NT2/D1 (cell line): Measurements from ENCODE around the gene LDLRAD4.

ENCODE experiments used
- DNase-seq: peaks from one replicate; pipeline ENCODE4 v3.0.0-alpha.2; 2011; ENCODE audit warnings: low read depth, low spot score
- H3K27me3 ChIP-seq: 2 replicates; pipeline ENCODE4 v1.6.0; 2011; ENCODE audit warnings: mild to moderate bottlenecking; ENCODE audit not compliant: insufficient read length, insufficient read depth
- H3K36me3 ChIP-seq: 2 replicates; pipeline ENCODE4 v1.6.1; 2011; ENCODE audit warnings: mild to moderate bottlenecking, low read length, mixed read lengths; ENCODE audit not compliant: insufficient read depth, insufficient read length
- H3K4me1 ChIP-seq: 2 replicates; pipeline ENCODE4 v1.5.1; 2011; ENCODE audit not compliant: insufficient read depth, insufficient read length
- H3K4me3 ChIP-seq: 2 replicates; pipeline ENCODE4 v1.5.1; 2011; ENCODE audit warnings: low read depth; ENCODE audit not compliant: insufficient read length
- H3K9ac ChIP-seq: 2 replicates; pipeline ENCODE4 v1.6.0; 2011; ENCODE audit warnings: low read depth; ENCODE audit not compliant: insufficient read length
- H3K9me3 ChIP-seq: 2 replicates; pipeline ENCODE4 v1.5.1; 2011; ENCODE audit warnings: mild to moderate bottlenecking, low read length; ENCODE audit not compliant: insufficient read depth
- SUZ12 ChIP-seq: IDR thresholded peaks from 2 replicates; pipeline ENCODE4 v1.6.1; 2011; ENCODE audit not compliant: insufficient read length, insufficient read depth; ENCODE audit errors: extremely low read depth
- YY1 ChIP-seq: IDR thresholded peaks from 2 replicates; pipeline ENCODE4 v1.6.1; 2011; ENCODE audit not compliant: insufficient read length, insufficient read depth
- ZNF274 ChIP-seq: IDR thresholded peaks from 2 replicates; pipeline ENCODE4 v1.6.1; 2011; ENCODE audit warnings: mild to moderate bottlenecking, low read depth, low read length

Gene LDLRAD4

DNA sequence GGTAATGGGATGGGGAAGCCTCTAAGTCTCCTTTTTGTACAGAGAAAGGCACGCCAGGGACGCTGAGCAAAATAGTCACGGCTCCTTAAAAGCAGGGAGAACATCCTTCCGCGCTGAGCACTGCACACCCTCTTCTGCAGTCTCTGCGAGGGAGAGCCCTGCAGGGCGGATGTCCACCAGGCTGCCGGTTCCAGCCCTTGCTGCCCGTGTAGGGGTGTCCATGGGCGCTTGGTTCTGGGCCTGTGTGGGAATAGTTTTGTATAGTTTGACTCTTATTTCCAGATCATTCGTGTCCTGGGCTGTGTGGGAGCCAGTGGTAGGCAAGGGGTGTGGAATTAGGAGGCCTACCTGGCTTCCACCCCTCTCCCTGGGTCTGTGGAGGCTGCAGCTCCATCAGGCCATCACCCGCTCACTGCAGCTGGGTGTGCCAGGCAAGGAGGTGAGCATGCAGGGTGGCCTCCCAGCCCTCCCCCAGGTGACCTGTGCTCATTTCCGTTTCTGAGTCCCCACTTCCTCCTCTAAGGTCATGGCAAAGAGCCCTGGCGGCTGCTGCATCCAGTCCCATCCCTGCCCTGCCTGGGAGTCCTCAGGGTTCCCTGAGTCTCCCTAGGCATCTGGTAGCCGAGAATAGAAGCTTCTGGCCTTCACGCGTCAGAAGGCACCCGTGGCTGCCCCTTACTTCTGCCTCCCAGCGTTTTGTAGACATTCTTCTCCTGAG is 202.6 kb downstream of the LDLRAD4 start:
- Histone ChIP-seq H3K27me3 (no peaks in the 10 kb centered on the region), H3K9ac (no peak overlapping the region), H3K36me3 (no peaks in the 10 kb centered on the region), H3K9me3 (no peaks in the 10 kb centered on the region), H3K4me1 (peaks cover 6% of the 10 kb centered on the region), H3K4me3 (no peak overlapping the region)
- TF ChIP-seq YY1 (no peak), ZNF274 (no peak), SUZ12 (no peak)
- DNase-seq = no peak

DNA sequence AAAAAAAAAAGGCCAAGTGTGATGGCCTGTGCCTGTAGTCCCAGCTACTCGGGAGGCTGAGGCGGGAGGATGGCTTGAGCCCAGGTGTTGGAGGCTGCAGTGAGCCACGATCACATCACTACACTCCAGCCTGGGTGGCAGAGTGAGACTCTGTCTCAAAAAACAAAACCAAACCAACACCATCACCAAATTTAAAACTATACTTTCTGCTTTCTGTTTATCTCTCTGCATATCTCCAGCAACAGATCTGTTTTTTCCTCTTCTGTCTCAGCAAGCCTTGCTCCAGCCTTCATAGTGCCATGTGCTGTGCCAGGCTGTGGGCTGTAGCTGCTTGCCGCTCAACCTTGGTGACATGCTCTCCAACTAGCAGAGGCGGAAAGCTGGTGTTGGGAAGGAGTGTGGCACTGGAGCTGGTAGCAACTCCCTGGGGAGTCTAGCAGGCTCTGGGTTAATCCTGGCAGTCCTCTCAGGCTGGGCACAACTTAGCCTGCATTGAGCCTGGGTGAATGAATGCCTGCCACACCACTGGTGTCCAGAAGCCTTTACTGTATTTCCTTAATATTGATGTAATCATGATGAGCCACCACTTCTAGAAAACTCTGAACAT is 204.1 kb downstream of the LDLRAD4 start:
- TF ChIP-seq SUZ12 (no peak), YY1 (no peak), ZNF274 (no peak)
- peaks cover 6% of the 10 kb centered on the region for H3K4me1 ChIP-seq
- H3K4me3 ChIP-seq = no peak overlapping the region
- H3K9me3 ChIP-seq = no peaks in the 10 kb centered on the region
- no peak overlapping the region for H3K9ac ChIP-seq
- no peaks in the 10 kb centered on the region for H3K36me3 ChIP-seq
- no peak for DNase-seq
- H3K27me3 ChIP-seq = no peaks in the 10 kb centered on the region

DNA sequence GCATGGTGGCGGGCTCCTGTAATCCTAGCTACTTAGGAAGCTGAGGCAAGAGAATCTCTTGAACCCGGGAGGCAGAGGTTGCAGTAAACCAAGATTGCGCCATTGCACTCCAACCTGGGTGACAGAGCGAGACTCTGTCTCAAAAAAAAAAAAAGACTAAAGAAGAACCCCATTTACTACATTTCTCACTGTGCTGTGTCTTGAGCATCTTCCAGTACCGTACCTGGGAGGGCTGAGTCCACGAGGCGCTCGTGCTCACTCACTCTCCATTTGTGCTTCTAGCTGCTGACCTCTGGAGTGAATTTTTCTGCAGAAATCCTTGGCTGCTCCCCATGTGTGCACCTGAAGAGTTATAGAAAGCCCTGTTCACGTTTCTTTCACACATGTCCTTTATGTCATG is 204.8 kb downstream of the LDLRAD4 start:
- H3K9me3 ChIP-seq = no peaks in the 10 kb centered on the region
- no peak overlapping the region for H3K4me3 ChIP-seq
- no peaks in the 10 kb centered on the region for H3K27me3 ChIP-seq
- TF ChIP-seq ZNF274 = no peak
- no peak for TF ChIP-seq YY1
- no peak for TF ChIP-seq SUZ12
- no peaks in the 10 kb centered on the region for H3K36me3 ChIP-seq
- H3K9ac ChIP-seq = no peak overlapping the region
- H3K4me1 ChIP-seq = peaks cover 6% of the 10 kb centered on the region
- no peak for DNase-seq

DNA sequence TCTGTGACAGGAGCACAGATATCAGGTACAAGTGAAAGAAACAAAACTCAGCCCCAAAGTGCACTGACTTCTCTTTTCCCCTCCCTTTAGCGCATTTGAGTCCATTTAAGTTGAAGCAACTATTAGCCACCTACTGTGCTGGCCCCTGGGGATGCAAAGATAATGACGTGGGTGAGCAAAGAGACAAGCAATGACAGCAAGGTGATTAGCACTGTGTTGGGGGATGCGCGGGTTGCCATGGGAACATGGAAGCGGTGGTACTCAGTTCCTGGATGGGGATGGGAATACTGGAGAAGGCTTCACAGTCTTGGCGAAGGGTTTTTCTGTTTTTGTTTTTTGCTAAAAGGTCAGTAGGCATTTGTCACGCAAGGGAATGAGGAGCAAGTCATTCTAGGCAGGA is 205.8 kb downstream of the LDLRAD4 start:
- Histone ChIP-seq H3K9ac (no peak overlapping the region), H3K9me3 (no peaks in the 10 kb centered on the region), H3K36me3 (no peaks in the 10 kb centered on the region), H3K4me3 (no peak overlapping the region), H3K27me3 (no peaks in the 10 kb centered on the region), H3K4me1 (peaks cover 6% of the 10 kb centered on the region)
- DNase-seq = no peak
- no peak for TF ChIP-seq SUZ12
- TF ChIP-seq ZNF274 = no peak
- TF ChIP-seq YY1 = no peak

DNA sequence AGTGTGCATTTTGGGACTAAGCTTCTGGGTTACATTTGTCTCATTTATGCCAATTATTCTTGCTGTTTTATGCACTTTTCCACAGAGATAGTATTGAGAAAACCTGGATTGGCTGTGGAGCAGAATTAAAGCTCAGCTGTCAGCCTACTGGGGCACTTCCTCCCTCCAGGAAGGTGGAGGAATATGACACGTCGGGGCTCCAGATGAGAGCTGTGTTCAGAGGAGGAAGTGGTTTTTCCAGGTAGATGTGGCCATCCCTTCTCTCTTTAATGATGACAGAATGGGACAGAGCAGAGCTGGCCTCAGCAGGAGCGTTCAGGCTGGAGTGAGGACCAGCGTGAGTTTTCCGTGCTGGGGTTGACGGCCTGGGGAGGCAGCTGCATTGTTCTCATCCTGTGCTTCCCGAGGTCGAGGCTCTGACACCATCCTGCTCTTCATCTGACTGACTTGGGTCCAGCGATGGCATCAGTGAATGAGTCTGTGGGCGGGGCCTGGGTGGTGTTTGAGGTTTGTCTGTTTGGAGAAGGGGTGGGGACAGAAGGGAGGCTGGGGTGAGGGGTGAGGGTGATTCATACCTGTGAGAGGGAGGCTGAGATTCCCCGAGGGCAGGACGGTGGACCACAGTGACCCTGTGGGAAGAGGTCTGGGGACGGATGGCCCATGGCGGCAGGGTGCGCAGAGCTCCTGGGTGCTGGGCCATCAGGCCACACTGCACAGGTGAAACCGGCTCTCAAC is 207.0 kb downstream of the LDLRAD4 start:
- H3K9me3 ChIP-seq = no peaks in the 10 kb centered on the region
- no peaks in the 10 kb centered on the region for H3K27me3 ChIP-seq
- H3K9ac ChIP-seq = no peak overlapping the region
- DNase-seq = no peak
- no peak overlapping the region for H3K4me3 ChIP-seq
- no peaks in the 10 kb centered on the region for H3K36me3 ChIP-seq
- H3K4me1 ChIP-seq = peaks cover 6% of the 10 kb centered on the region
- TF ChIP-seq ZNF274 (no peak), YY1 (no peak), SUZ12 (no peak)

DNA sequence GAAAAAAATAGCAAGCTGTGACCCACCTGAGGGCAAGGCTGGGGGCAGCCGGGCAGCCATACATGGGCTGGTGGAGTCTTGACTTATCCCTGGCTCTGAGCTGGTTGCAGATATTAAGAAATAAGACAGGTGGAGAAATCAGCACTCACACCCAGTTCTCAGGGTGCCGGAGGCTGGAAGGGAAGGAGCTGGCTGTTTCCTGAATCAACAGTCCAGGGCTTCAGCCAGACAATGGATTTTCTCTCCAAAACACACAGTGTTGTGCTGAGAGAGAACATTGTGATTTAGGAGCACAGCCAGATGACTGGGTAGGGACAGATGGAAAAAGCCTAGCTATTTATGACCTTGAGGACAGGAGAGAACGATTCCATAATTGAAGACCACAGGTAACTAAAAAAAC is 208.8 kb downstream of the LDLRAD4 start:
- H3K4me3 ChIP-seq = no peak overlapping the region
- peaks cover 6% of the 10 kb centered on the region for H3K4me1 ChIP-seq
- no peak for DNase-seq
- H3K9ac ChIP-seq = no peak overlapping the region
- TF ChIP-seq ZNF274 (no peak), SUZ12 (no peak), YY1 (no peak)
- no peaks in the 10 kb centered on the region for H3K27me3 ChIP-seq
- no peaks in the 10 kb centered on the region for H3K36me3 ChIP-seq
- H3K9me3 ChIP-seq = no peaks in the 10 kb centered on the region

DNA sequence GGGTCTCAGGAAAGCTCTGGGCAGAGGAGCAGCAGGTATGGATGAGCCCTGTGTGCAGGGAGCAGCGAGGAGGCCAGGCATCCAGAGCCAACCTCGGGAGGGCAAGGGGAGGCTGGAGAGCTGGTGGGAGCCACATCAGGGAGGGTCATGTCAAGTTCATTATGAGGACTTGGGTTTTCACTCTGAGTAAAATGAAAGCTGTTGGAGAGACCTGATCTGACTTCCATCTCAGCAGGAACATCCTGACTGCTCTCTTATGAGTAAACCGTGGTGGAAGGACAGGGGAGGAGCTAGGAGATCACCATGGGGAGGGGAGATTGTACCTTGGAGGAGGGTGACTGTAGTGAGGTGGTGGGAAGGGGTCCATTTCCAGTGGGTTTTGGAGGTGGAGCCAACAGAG is 209.8 kb downstream of the LDLRAD4 start:
- TF ChIP-seq YY1 (no peak), ZNF274 (no peak), SUZ12 (no peak)
- Histone ChIP-seq H3K4me1 (peaks cover 6% of the 10 kb centered on the region), H3K4me3 (no peak overlapping the region), H3K27me3 (no peaks in the 10 kb centered on the region), H3K9ac (no peak overlapping the region), H3K36me3 (no peaks in the 10 kb centered on the region), H3K9me3 (no peaks in the 10 kb centered on the region)
- DNase-seq = no peak
